NCI-H526 treated with DMSO at 0.1 percent for 48 hours (cell line): ENCODE measurements around the gene PTPN18.
"Not testable (repeated sequence)": the region's sequence is repeated elsewhere in the genome, so short reads cannot be mapped to it uniquely, and the experiment has no call there.

ENCODE experiments used
- DNase-seq: peaks from one replicate; lab custom pipeline; 2025; lab: John Stamatoyannopoulos, UW

PTPN18 gene

GRCh38 chr2:130355578-130356431 lies at the start of gene PTPN18:
Gene PTPN18 (plus strand): TSS chr2:130356056. CDS start chr2:130356108, 52 bp downstream.
- peak; percentile 77 for DNase-seq

- no peak for DNase-seq
These were observed 48.0 kb upstream of the PTPN18 start for GRCh38 chr2:130307850-130308249.

DNA sequence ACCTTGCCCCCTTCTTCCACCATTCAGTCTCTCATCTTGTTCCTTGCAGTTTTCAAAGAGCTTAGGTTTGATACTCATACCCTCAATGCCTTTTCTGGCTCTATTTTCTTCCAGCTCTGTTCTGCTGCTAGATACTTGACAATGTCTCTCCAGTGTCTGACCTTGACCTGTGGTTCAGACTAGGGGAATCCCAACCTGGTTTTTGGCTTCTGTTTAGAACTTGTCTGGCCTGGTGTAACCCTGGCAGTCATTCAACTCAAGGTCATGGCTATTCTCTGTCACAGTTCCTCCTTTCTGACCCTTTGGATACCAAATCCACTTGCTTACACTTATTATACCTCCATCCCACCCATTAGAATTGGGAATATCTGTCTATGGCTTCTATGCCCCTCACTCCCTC lies 45.0 kb upstream of the PTPN18 start:
- no peak for DNase-seq

GRCh38 chr2:130313812-130314334 lies 42.0 kb upstream of the PTPN18 start:
- DNase-seq = no peak

DNA sequence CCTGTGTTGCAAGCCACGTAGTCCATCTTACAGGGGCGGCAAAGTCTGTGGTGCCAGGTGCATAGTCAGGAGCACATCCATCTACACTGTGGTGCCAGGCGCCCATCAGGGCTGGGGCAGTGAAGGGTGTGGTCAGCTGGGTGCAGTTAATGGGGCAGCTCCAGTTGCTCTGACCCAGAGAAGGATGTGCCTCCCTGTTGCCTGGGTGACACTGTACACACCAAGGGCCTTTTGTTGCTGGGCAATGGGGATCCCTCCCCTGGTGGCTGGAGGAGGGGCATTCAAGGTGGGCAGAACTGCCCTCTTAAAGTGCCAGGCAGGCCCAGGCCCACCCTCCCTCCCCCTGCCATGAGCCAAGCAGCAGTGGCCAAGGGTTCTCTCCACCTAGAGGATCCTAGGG lies 41.5 kb upstream of the PTPN18 start:
- DNase-seq = no peak

- DNase-seq = no peak
These were observed 39.3 kb upstream of the PTPN18 start for GRCh38 chr2:130316596-130316995.

- no peak for DNase-seq
These were observed 37.0 kb upstream of the PTPN18 start for GRCh38 chr2:130318906-130319305.

- DNase-seq = no peak
These were observed 36.3 kb upstream of the PTPN18 start for GRCh38 chr2:130319536-130319935.

DNA sequence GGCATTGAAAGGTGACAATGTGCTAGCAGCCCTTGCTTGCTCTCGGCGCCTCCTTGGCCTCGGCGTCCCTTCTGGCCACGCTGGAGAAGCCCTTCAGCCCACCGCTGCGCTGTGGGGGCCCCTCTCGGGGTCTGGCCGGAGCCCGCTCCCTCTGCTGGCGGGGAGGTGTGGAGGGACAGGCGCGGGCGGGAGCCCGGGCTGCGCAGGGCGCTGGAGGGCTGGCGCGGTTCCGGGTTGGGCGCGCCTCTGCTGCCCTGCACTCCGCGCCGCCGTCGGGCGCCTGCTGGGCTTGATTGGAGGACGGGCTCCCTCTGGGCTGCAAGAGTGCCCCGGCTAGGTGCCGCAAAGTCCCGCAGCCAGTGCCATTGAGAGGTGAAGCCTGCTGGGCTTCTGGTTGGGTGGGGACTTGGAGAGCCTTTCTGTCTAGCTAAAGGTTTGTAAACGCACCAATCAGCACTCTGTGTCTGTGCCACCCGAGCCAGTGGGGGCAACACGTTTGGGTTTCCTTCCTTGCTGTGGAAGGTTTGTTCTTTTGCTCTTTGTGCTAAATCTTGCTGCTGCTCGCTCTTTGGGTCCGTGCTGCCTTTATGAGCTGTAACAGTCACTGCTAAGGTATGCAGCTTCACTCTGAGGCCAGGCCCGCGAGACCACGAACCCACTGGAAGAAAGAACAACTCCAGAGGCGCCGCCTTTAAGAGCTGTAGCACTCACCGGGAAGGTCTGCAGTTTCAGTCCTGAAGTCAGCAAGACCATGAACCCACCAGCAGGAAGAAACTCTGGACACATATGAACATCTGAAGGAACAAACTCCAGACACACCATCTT lies 27.9 kb upstream of the PTPN18 start:
- DNase-seq = no peak

- no peak for DNase-seq
These were observed 27.1 kb upstream of the PTPN18 start for GRCh38 chr2:130328710-130329109.

- peak; percentile 24 for DNase-seq
These were observed 23.4 kb upstream of the PTPN18 start for GRCh38 chr2:130332271-130333073.

GRCh38 chr2:130333253-130333652 lies 22.6 kb upstream of the PTPN18 start:
- DNase-seq = not testable (repeated sequence)

- DNase-seq = no peak
These were observed 21.8 kb upstream of the PTPN18 start for GRCh38 chr2:130334026-130334425.

DNA sequence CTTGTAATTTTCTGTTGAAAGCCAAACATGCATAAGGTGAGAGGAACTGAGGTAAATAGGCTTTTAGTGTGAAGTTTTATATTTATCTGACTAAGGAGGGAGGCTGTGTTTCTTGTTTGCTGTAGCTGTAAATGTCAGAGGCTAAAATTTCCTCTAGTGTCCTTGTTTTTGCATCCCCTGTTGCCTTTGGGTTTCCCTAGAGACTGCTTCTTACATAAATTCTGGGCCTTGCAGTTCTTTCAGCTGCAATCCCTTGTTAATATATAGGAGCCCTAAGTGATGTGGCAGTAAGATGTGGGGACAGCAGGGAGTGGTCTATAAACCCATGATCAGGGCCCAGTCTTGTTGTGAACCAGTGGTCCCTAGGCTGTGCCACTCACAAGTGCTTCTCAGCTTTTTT lies 20.6 kb upstream of the PTPN18 start:
- no peak for DNase-seq

DNA sequence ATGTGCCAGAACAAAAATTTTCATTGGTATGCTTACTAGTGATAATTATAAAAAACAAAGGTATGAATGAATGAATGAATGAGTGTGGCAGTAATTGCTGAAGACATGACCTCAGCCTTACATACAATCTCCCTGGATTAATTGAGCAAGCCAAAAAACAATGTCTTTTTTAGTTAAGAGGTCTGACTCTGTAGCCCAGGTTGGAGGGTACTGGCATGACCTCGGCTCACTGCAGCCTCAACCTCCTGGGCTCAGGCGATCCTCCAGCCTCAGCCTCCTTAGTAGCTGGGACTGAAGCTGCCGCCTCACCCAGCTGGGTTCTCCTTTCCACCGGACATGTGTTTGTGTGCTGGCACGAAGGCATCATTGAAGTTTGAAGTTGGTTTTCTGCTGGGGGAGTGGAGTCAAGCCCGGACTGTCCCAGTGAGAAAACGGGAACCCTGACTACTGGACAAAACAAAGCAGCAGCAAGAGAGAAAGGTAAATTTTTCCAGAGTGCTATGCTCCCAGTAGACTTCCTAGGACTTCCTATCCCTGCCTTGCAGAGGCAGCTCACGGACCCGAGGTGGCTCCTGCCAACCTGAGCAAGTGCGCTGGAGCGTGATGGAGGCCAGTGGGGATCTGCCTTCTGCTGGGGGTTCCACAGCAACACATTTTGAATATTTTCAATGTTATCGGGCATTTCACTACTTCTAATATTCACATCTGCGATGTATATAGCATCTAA lies 19.5 kb upstream of the PTPN18 start:
- DNase-seq = no peak

DNA sequence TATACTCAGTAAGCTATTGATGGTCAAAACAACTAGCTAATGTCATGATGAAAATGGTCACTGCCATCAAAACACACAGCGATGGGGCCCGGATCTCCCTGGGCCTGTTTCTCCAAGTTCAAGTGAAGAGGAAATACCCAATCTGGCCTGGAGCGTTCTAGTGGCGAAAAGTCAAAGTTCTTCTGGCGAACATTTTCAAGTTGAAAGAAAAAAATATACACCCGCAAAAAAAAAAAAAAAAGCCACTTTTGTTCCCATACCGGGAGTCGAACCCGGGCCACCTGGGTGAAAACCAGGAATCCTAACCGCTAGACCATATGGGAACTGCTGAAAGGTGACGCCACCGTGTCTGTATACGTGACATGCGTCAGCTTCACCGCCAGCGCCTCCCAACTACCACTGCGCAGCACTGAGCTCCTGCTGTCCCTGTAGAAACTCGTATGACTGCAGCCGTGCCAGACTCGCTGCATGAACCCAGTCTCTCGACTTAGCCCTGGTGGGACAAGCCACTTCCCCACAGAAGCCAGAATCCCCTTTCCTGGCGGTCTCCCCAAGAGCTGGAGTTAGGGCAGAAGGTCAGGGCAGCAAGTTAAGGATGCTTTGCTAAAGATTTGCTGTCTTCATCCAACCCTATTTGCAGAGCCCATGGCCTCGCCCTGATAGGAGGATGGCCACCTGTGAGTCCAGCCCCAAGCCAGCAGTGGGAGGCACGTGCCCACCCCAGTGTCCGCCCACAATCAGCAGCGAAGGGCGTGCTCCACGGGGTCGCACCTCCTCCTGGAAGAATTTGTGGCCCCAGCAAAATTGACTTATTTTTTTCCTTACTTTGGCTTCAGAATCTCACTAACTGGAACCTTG lies 18.8 kb upstream of the PTPN18 start:
- DNase-seq = peak; percentile 67

DNA sequence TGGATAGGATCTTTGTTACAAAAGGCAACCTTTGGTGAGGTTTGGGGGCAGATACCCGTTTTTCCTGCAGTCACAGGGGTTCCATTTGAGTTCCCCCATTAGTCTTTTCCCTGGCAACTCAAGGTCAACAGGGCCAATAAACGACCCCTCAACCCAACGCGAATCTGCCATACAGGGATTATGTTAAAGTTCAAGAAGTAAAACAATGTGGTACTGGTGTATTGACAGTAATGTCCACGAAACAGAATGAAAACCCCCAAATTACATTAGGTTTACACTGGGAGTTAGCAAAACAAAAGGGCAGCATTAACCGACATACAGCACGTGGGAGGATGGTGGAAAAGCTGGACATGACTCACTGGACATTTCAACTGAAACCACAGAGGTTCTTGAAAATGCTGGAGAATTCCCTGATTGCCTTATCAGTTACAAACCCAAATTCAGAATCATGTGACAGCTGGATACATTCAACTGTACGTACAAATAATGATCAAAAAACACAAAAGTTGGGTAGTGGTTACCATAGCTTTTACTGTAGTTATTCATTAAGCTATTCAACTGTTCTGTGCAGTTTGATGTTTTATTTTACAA lies 18.0 kb upstream of the PTPN18 start:
- DNase-seq = no peak

- no peak for DNase-seq
These were observed 17.0 kb upstream of the PTPN18 start for GRCh38 chr2:130338793-130339345.

DNA sequence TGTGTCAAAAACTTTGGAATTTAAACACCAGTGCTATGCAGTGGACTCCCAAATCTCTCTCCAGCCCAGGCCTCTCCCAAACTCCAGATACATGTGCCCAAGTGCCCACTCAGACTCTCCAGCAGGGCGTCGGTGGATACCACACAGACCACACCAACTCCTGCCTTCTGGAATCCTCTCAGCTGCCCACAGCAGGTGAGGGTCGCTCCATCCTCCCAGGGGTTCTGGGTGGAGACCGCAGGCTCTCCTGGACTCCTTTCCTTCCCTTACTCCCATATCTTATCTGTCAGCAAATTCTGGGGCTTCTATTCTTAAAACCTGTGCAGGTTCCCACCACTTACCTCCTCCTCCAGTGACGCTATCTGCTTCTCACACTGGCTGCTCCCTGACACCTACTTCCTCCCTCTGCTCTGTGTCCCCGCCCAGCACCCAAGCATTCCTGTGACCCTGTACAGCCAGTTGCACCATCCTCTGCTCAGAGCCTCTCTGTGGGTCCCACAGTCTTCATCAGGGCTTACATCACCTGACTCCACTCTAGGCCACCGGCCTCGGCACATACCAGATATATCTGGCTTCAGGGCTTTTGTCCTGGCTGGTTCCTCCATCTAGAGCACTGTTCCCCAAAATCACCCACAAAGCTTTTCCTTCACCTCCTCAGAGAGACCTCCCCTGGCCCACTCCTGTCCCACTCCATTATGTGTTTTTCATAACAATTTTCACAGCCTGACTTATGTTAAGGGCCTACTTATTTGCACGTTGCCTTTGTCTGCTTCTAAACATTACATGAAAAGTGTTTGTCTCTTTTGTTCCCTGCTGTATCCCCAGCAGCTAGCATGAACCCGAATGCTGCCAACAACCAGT lies 15.7 kb upstream of the PTPN18 start:
- no peak for DNase-seq
